Progenitor cell of endocrine pancreas (in vitro differentiated cells): ENCODE data around the gene SORCS2. TPM values are rescaled to one million over a fixed set of nuclear protein-coding genes. Genes with fewer than 3 reads are reported as not detected.

ENCODE experiments used
- DNase-seq: peaks from one replicate; pipeline ENCODE4 v3.0.0; 2021; ENCODE audit warnings: low spot score; ENCODE audit not compliant: unreplicated experiment
- H3K27ac Mint-ChIP-seq: 2 replicates; pipeline ENCODE4 v1.8.0; 2021; ENCODE audit warnings: mild to moderate bottlenecking, moderate library complexity, mixed read lengths
- H3K27me3 Mint-ChIP-seq: 2 replicates; pipeline ENCODE4 v1.8.0; 2021; ENCODE audit warnings: mixed read lengths
- H3K36me3 Mint-ChIP-seq: 2 replicates; pipeline ENCODE4 v1.8.0; 2022; ENCODE audit warnings: mixed read lengths; ENCODE audit not compliant: insufficient read depth
- H3K4me1 Mint-ChIP-seq: 2 replicates; pipeline ENCODE4 v1.8.0; 2021; ENCODE audit warnings: low read depth, mixed read lengths
- H3K4me3 Mint-ChIP-seq: 2 replicates; pipeline ENCODE4 v1.8.0; 2021; ENCODE audit warnings: low read depth, mild to moderate bottlenecking, moderate library complexity, mixed read lengths
- H3K9me3 Mint-ChIP-seq: 2 replicates; pipeline ENCODE4 v1.8.0; 2021; ENCODE audit warnings: low read depth, mixed read lengths
- total RNA-seq: library from RNA; stranded (reverse); gene quantifications from 2 replicates; pipeline ENCODE4 v1.2.1, GENCODE V29; 2021
- TF ChIP-seq, protein P1 (sequence below): fragments of 200-600 bp; sonication (generic); IDR thresholded peaks from one replicate; pipeline ENCODE4 v1.5.0; 2021; ENCODE audit warnings: antibody characterized with exemption, mild to moderate bottlenecking; ENCODE audit not compliant: unreplicated experiment

The SORCS2 gene
- total RNA-seq, 1 donor from 2014 or later, result 2.2 TPM

DNA sequence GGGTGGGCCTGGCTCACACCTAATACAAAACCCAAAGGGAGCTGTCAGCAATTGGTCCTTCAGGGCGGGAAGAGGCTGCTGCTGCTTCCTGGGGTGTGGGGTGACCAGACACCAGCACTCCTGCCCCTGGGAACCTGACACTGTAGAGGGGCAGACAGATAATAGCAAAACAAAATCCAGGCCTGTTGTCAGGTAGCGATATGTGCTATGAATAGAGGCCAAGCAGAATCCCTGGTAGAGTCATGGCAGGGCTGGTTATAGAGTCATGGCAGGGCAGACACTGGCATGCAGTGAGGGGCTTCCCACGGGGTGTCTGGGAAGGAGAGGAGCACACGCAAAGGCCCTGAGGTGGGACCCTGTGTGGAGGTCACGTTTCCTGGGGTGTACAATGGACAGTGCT lies 321.9 kb downstream of the SORCS2 start:
- Mint-ChIP-seq H3K36me3 (no peaks in the 10 kb centered on the region), H3K4me1 (peaks cover 9% of the 10 kb centered on the region), H3K27ac (no peak overlapping the region), H3K27me3 (peaks cover 25% of the 10 kb centered on the region), H3K9me3 (no peaks in the 10 kb centered on the region), H3K4me3 (no peak overlapping the region)
- no peak for DNase-seq
- TF ChIP-seq, protein P1, sequence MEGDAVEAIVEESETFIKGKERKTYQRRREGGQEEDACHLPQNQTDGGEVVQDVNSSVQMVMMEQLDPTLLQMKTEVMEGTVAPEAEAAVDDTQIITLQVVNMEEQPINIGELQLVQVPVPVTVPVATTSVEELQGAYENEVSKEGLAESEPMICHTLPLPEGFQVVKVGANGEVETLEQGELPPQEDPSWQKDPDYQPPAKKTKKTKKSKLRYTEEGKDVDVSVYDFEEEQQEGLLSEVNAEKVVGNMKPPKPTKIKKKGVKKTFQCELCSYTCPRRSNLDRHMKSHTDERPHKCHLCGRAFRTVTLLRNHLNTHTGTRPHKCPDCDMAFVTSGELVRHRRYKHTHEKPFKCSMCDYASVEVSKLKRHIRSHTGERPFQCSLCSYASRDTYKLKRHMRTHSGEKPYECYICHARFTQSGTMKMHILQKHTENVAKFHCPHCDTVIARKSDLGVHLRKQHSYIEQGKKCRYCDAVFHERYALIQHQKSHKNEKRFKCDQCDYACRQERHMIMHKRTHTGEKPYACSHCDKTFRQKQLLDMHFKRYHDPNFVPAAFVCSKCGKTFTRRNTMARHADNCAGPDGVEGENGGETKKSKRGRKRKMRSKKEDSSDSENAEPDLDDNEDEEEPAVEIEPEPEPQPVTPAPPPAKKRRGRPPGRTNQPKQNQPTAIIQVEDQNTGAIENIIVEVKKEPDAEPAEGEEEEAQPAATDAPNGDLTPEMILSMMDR, result no peak

GRCh38 chr4:7514789-7515188 lies 322.5 kb downstream of the SORCS2 start:
- no peaks in the 10 kb centered on the region for H3K36me3 Mint-ChIP-seq
- TF ChIP-seq, protein P1, result no peak
- peaks cover 9% of the 10 kb centered on the region for H3K4me1 Mint-ChIP-seq
- no peak for DNase-seq
- H3K27me3 Mint-ChIP-seq, result peaks cover 29% of the 10 kb centered on the region
- no peaks in the 10 kb centered on the region for H3K9me3 Mint-ChIP-seq
- no peak overlapping the region for H3K27ac Mint-ChIP-seq
- no peak overlapping the region for H3K4me3 Mint-ChIP-seq

GRCh38 chr4:7515390-7515902 lies 323.1 kb downstream of the SORCS2 start:
- H3K9me3 Mint-ChIP-seq, result no peaks in the 10 kb centered on the region
- H3K36me3 Mint-ChIP-seq, result no peaks in the 10 kb centered on the region
- TF ChIP-seq, protein P1, result no peak
- peaks cover 35% of the 10 kb centered on the region for H3K27me3 Mint-ChIP-seq
- no peak for DNase-seq
- H3K4me3 Mint-ChIP-seq, result no peak overlapping the region
- peak overlapping the region; percentile 37 for H3K27ac Mint-ChIP-seq
- peaks cover 9% of the 10 kb centered on the region for H3K4me1 Mint-ChIP-seq

DNA sequence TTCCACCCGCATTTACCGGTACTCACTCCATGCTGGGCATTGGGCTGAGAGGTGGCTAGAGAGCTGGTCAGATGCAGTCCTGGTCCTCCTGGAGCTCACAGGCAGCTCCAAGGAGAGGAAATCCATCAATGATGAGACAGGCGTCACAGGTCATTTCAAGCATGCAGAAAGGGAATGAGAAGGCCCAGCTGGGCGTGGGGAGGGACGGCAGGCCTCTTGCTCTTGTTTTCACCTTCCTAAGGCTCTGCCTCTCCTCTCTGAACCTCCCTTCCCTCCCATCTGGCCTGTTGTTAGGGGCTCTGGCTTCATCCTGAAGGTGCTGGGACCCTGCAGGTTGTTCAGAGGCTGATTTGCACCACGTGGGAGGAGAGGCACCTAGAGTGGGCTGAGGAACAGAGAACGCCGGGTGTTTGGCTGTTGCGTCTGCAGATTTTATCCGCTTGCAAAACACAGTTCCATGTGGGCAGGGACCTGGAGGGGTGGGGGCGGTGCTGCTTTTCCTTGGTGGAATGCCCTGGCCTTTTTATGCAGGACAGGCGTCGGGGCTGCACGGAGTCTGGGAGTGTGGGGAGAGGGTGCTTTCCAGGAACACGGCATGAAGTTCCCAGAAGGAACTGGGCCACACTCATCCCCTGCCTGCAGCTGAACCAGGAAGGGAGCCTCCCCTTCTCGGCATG lies 323.9 kb downstream of the SORCS2 start:
- Mint-ChIP-seq H3K4me3 (no peak overlapping the region), H3K36me3 (no peaks in the 10 kb centered on the region), H3K4me1 (peaks cover 9% of the 10 kb centered on the region), H3K27ac (no peak overlapping the region), H3K9me3 (no peaks in the 10 kb centered on the region), H3K27me3 (peaks cover 33% of the 10 kb centered on the region)
- TF ChIP-seq, protein P1, result no peak
- DNase-seq, result no peak

DNA sequence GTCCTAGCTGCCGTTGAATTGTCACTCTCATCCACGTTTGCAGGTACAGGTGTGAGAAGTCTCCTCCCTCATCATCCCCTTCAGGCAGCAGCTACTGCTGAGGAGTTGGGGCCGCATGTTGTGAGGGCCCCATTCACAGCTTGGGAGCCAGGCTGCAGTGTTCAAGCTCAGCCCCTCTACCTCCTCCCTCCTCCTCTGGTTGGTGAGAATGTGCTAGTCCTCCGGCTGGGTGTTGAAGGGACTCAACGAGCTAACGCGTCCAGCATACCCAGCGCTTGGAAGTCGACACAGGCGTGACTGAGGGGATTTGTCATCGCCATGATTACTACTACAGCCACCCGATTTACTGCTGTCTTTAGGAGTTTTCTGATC lies 324.4 kb downstream of the SORCS2 start:
- Mint-ChIP-seq H3K4me3 (no peak overlapping the region), H3K27me3 (peaks cover 37% of the 10 kb centered on the region), H3K27ac (no peak overlapping the region), H3K4me1 (peaks cover 9% of the 10 kb centered on the region), H3K9me3 (no peaks in the 10 kb centered on the region), H3K36me3 (no peaks in the 10 kb centered on the region)
- no peak for DNase-seq
- TF ChIP-seq, protein P1, result no peak
